Astrocyte (in vitro differentiated cells and primary cell): ENCODE measurements around the gene ITCH. TPM values are rescaled to one million over a fixed set of nuclear protein-coding genes. Genes with fewer than 3 reads are reported as not detected.

Experiments used
- DNase-seq: peaks from one replicate; pipeline ENCODE4 v3.0.0-alpha.2; 2010; ENCODE audit warnings: low read depth
- FAIRE-seq: peaks from 2 replicates; lab custom pipeline; 2011; peaks lifted over from hg19 to GRCh38; lab: Jason Lieb, UNC
- H2AFZ ChIP-seq: 2 replicates; pipeline ENCODE4 v1.6.0; 2012; ENCODE audit warnings: low read depth, low read length, inconsistent platforms
- H3K27ac ChIP-seq: 2 replicates; pipeline ENCODE4 v1.5.1; 2011; ENCODE audit warnings: low read depth, low read length, inconsistent platforms
- H3K27me3 ChIP-seq: 2 replicates; pipeline ENCODE4 v1.6.0; 2011; ENCODE audit warnings: low read length, inconsistent platforms; ENCODE audit not compliant: insufficient read depth
- H3K36me3 ChIP-seq: 2 replicates; pipeline ENCODE4 v1.5.1; 2011; ENCODE audit warnings: low read length, inconsistent platforms; ENCODE audit not compliant: insufficient read depth
- H3K4me1 ChIP-seq: 2 replicates; pipeline ENCODE4 v1.5.1; 2011; ENCODE audit warnings: low read length, inconsistent platforms; ENCODE audit not compliant: insufficient read depth
- H3K4me2 ChIP-seq: 2 replicates; pipeline ENCODE4 v1.6.0; 2012; ENCODE audit warnings: low read length, inconsistent platforms
- H3K4me3 ChIP-seq: 2 replicates; pipeline ENCODE4 v1.5.1; 2011; ENCODE audit warnings: low read depth, mild to moderate bottlenecking, low read length, inconsistent platforms; ENCODE audit not compliant: insufficient read depth
- H3K79me2 ChIP-seq: 2 replicates; pipeline ENCODE4 v1.6.0; 2012; ENCODE audit warnings: mild to moderate bottlenecking, low read length, inconsistent platforms; ENCODE audit not compliant: insufficient read depth
- H3K9ac ChIP-seq: 2 replicates; pipeline ENCODE4 v1.6.0; 2012; ENCODE audit warnings: mild to moderate bottlenecking, low read length, inconsistent platforms
- H3K9me3 ChIP-seq: 2 replicates; pipeline ENCODE4 v1.5.1; 2012; ENCODE audit warnings: low read depth, mild to moderate bottlenecking, low read length, inconsistent platforms; ENCODE audit not compliant: insufficient read depth
- H4K20me1 ChIP-seq: 2 replicates; pipeline ENCODE4 v1.6.0; 2012; ENCODE audit warnings: low read length, inconsistent platforms; ENCODE audit not compliant: insufficient read depth
- H3K27ac Mint-ChIP-seq: one replicate; pipeline ENCODE4 v1.8.0; 2021; ENCODE audit warnings: mild to moderate bottlenecking, mixed read lengths; ENCODE audit not compliant: unreplicated experiment
- H3K27me3 Mint-ChIP-seq: one replicate; pipeline ENCODE4 v1.8.0; 2021; ENCODE audit warnings: low read depth, mixed read lengths; ENCODE audit not compliant: unreplicated experiment
- H3K36me3 Mint-ChIP-seq: one replicate; pipeline ENCODE4 v1.8.0; 2021; ENCODE audit warnings: low read depth, mixed read lengths; ENCODE audit not compliant: unreplicated experiment
- H3K4me1 Mint-ChIP-seq: one replicate; pipeline ENCODE4 v1.8.0; 2021; ENCODE audit warnings: low read depth, mixed read lengths; ENCODE audit not compliant: unreplicated experiment
- H3K4me3 Mint-ChIP-seq: one replicate; pipeline ENCODE4 v1.8.0; 2021; ENCODE audit warnings: mild to moderate bottlenecking, moderate library complexity, mixed read lengths; ENCODE audit not compliant: unreplicated experiment
- H3K9me3 Mint-ChIP-seq: one replicate; pipeline ENCODE4 v1.8.0; 2021; ENCODE audit warnings: mild to moderate bottlenecking, mixed read lengths; ENCODE audit not compliant: unreplicated experiment
- CTCF ChIP-seq: IDR thresholded peaks from 2 replicates; pipeline ENCODE4 v1.5.1; 2011; ENCODE audit warnings: low read depth, mild to moderate bottlenecking, inconsistent platforms, low read length, moderate library complexity; ENCODE audit not compliant: insufficient read depth
- EZH2 ChIP-seq: IDR thresholded peaks from 2 replicates; pipeline ENCODE4 v1.6.1; 2012; ENCODE audit warnings: mild to moderate bottlenecking, low read length, inconsistent platforms; ENCODE audit not compliant: insufficient read depth
- total RNA-seq: library from RNA; stranded (reverse); gene quantifications from 2 replicates; pipeline ENCODE4 v1.2.1, GENCODE V29; 2021

ITCH gene
- total RNA-seq, 1 donor from 2014 or later, result 79.0 TPM

GRCh38 chr20:34528921-34529297 lies 165.8 kb downstream of the ITCH start:
- H3K4me1 ChIP-seq, result peaks cover 23% of the 10 kb centered on the region
- no peaks in the 10 kb centered on the region for H3K27me3 ChIP-seq
- H3K4me1 Mint-ChIP-seq, result peaks cover 26% of the 10 kb centered on the region
- peaks cover 10% of the 10 kb centered on the region for H3K36me3 Mint-ChIP-seq
- no peak overlapping the region for H3K27ac Mint-ChIP-seq
- TF ChIP-seq CTCF (no peak), EZH2 (no peak)
- H3K4me2 ChIP-seq, result no peak overlapping the region
- H3K9ac ChIP-seq, result no peak overlapping the region
- peaks cover 52% of the 10 kb centered on the region for H3K36me3 ChIP-seq
- H3K79me2 ChIP-seq, result peaks cover 49% of the 10 kb centered on the region
- FAIRE-seq, result no peak
- H2AFZ ChIP-seq, result no peak overlapping the region
- H3K27ac ChIP-seq, result no peak overlapping the region
- peaks cover 86% of the 10 kb centered on the region for H4K20me1 ChIP-seq
- no peak for DNase-seq
- H3K27me3 Mint-ChIP-seq, result no peaks in the 10 kb centered on the region
- H3K4me3 Mint-ChIP-seq, result no peak overlapping the region
- no peaks in the 10 kb centered on the region for H3K9me3 Mint-ChIP-seq
- no peaks in the 10 kb centered on the region for H3K9me3 ChIP-seq
- H3K4me3 ChIP-seq, result no peak overlapping the region

GRCh38 chr20:34529742-34530141 lies 166.7 kb downstream of the ITCH start:
- DNase-seq (no peak), FAIRE-seq (no peak)
- Histone ChIP-seq H3K4me3 (no peak overlapping the region), H3K79me2 (peaks cover 41% of the 10 kb centered on the region), H2AFZ (no peak overlapping the region), H3K27ac (no peak overlapping the region), H3K4me1 (peaks cover 23% of the 10 kb centered on the region), H3K36me3 (peaks cover 58% of the 10 kb centered on the region), H3K4me2 (no peak overlapping the region), H3K9me3 (no peaks in the 10 kb centered on the region), H3K9ac (no peak overlapping the region), H3K27me3 (no peaks in the 10 kb centered on the region), H4K20me1 (peaks cover 87% of the 10 kb centered on the region)
- no peaks in the 10 kb centered on the region for H3K27me3 Mint-ChIP-seq
- H3K9me3 Mint-ChIP-seq, result no peaks in the 10 kb centered on the region
- no peak overlapping the region for H3K27ac Mint-ChIP-seq
- no peak overlapping the region for H3K4me3 Mint-ChIP-seq
- TF ChIP-seq EZH2 (no peak), CTCF (no peak)
- H3K4me1 Mint-ChIP-seq, result peaks cover 23% of the 10 kb centered on the region
- H3K36me3 Mint-ChIP-seq, result peaks cover 10% of the 10 kb centered on the region

GRCh38 chr20:34530342-34530741 lies 167.3 kb downstream of the ITCH start:
- H3K4me3 Mint-ChIP-seq, result no peak overlapping the region
- DNase-seq (no peak), FAIRE-seq (no peak)
- TF ChIP-seq CTCF, result no peak
- TF ChIP-seq EZH2, result no peak
- Histone ChIP-seq H3K27me3 (no peaks in the 10 kb centered on the region), H3K36me3 (peaks cover 64% of the 10 kb centered on the region), H3K27ac (no peak overlapping the region), H4K20me1 (peaks cover 81% of the 10 kb centered on the region), H3K9ac (no peak overlapping the region), H3K4me2 (no peak overlapping the region), H3K9me3 (no peaks in the 10 kb centered on the region), H2AFZ (no peak overlapping the region), H3K79me2 (peaks cover 35% of the 10 kb centered on the region), H3K4me3 (no peak overlapping the region), H3K4me1 (peaks cover 19% of the 10 kb centered on the region)
- H3K9me3 Mint-ChIP-seq, result no peaks in the 10 kb centered on the region
- no peaks in the 10 kb centered on the region for H3K27me3 Mint-ChIP-seq
- H3K27ac Mint-ChIP-seq, result no peak overlapping the region
- peaks cover 19% of the 10 kb centered on the region for H3K4me1 Mint-ChIP-seq
- H3K36me3 Mint-ChIP-seq, result peaks cover 12% of the 10 kb centered on the region
